Tibial artery (tissue), 4 donors: ENCODE results near the gene ZDHHC16.

ENCODE experiments used
- DNase-seq, 2 donors: peaks; one replicate each; pipeline ENCODE4 v3.0.0-alpha.2; 2019
- H3K27ac ChIP-seq, 2 donors: fragments of 200-600 bp; sonication (generic) in 1 of 2; 1 replicate in 1 of 2; 2 replicates in 1 of 2; pipeline ENCODE4 v1.5.1; 2018 to 2019; ENCODE audit warnings: mild to moderate bottlenecking in 1 of 2
- H3K27me3 ChIP-seq, 2 donors: fragments of 200-600 bp; sonication (generic) in 1 of 2; one replicate each; pipeline versions ENCODE4 v1.5.1 to v1.6.0; 2016 to 2019
- H3K36me3 ChIP-seq, 3 donors: fragments of 200-600 bp; sonication (generic) in 2 of 3; one replicate each; pipeline ENCODE4 v1.5.1; 2016 to 2019; ENCODE audit warnings: mild to moderate bottlenecking in 2 of 3
- H3K4me1 ChIP-seq, 4 donors: fragments of 200-600 bp; sonication (generic) in 2 of 4; 1 replicate in 3 of 4; 2 replicates in 1 of 4; pipeline ENCODE4 v1.5.1; 2016 to 2019
- H3K4me3 ChIP-seq, 2 donors: fragments of 200-600 bp; sonication (generic) in 1 of 2; 1 replicate in 1 of 2; 2 replicates in 1 of 2; pipeline ENCODE4 v1.5.1; 2018 to 2019; ENCODE audit warnings: mild to moderate bottlenecking in 2 of 2
- H3K9me3 ChIP-seq, 3 donors: fragments of 200-600 bp; sonication (generic) in 1 of 3; one replicate each; pipeline ENCODE4 v1.5.1; 2016 to 2019
- intact Hi-C: fragments of 100-400 bp; cut with DNase I; formaldehyde crosslinking; loops from one replicate; pipeline ENCODE4 v1.15.0; 2023; ENCODE audit warnings: low total_unique reads
- TF ChIP-seq, protein P1 (sequence below), 2 experiments: fragments of 200-600 bp in 1 of 2; fragments of 450-650 bp in 1 of 2; IDR thresholded peaks; one replicate each; pipeline ENCODE4 v1.5.1; 2017 to 2019; ENCODE audit warnings: antibody characterized with exemption in 2 of 2, mild to moderate bottlenecking in 1 of 2, moderate library complexity in 1 of 2

ZDHHC16 gene

GRCh38 chr10:97505152-97505551, 59.2 kb downstream of the ZDHHC16 start:
- H3K27ac ChIP-seq, result no peak overlapping the region
- intact Hi-C loops, result no loop called here
- TF ChIP-seq, protein P1, sequence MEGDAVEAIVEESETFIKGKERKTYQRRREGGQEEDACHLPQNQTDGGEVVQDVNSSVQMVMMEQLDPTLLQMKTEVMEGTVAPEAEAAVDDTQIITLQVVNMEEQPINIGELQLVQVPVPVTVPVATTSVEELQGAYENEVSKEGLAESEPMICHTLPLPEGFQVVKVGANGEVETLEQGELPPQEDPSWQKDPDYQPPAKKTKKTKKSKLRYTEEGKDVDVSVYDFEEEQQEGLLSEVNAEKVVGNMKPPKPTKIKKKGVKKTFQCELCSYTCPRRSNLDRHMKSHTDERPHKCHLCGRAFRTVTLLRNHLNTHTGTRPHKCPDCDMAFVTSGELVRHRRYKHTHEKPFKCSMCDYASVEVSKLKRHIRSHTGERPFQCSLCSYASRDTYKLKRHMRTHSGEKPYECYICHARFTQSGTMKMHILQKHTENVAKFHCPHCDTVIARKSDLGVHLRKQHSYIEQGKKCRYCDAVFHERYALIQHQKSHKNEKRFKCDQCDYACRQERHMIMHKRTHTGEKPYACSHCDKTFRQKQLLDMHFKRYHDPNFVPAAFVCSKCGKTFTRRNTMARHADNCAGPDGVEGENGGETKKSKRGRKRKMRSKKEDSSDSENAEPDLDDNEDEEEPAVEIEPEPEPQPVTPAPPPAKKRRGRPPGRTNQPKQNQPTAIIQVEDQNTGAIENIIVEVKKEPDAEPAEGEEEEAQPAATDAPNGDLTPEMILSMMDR (IDR thresholded peaks at IDR 0.05), result no peak
- H3K9me3 ChIP-seq, result no peaks in the 10 kb centered on the region
- H3K27me3 ChIP-seq, result no peaks in the 10 kb centered on the region
- no peak for DNase-seq
- peaks cover 0 to 10% (median 5%) of the 10 kb centered on the region in 4 donors for H3K4me1 ChIP-seq
- no peaks in the 10 kb centered on the region for H3K36me3 ChIP-seq
- no peak overlapping the region for H3K4me3 ChIP-seq

DNA sequence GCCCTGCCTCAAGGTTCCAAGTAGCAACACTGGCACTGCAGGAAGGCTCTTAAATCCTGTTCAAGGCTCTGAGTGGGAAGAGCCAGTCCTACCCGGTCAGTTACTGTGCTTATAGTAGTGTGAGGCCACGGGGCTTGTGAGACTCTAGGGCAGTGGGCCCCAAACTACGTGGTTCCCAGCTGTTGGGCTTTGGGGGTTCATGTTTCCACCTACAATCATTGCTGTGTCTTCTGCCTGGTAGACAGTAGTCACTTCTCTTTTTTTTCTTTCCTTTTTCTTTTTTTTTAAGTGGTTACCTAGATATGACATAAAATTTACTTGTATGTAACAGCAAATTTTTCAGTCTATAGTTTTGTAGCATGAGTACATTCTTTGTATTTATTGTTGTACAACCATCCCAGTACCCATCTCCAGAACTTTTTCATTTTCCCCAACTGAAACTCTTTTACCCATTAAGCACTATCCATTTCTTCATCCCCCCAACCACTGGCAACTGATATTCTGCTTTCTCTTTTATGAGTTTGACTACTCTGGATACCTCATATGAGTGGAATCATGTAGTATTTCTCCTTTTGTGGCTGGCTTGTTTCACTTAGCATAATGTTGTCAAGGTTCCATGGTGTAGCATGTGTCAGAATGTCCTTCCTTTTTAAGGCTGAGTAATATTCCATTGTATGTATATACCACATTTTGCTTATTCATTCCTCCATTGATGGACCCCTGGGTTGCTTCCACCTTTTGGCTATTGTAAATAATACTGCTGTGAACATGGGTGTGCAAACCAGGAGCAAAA, 60.4 kb downstream of the ZDHHC16 start:
- no peak for DNase-seq
- intact Hi-C loops, result no loop called here
- H3K27ac ChIP-seq, result no peak overlapping the region
- no peaks in the 10 kb centered on the region for H3K27me3 ChIP-seq
- no peaks in the 10 kb centered on the region for H3K4me1 ChIP-seq
- no peaks in the 10 kb centered on the region for H3K36me3 ChIP-seq
- H3K9me3 ChIP-seq, result no peaks in the 10 kb centered on the region
- no peak overlapping the region for H3K4me3 ChIP-seq
- TF ChIP-seq, protein P1 (IDR thresholded peaks at IDR 0.05), result no peak
